H1 (cell line): Measurements from ENCODE around the gene MBIP. TPM values are rescaled to one million over a fixed set of nuclear protein-coding genes. Genes with fewer than 3 reads are reported as not detected.

Experiments
- ASH2L ChIP-seq: fragments of 200-600, 300-600 bp; sonication (generic); IDR thresholded peaks from one replicate; pipeline ENCODE4 v1.7.1; 2017; ENCODE audit warnings: low read length
- BACH1 ChIP-seq: IDR thresholded peaks from 2 replicates; pipeline ENCODE4 v1.6.1; 2012; ENCODE audit warnings: low read length, improper control_type of control experiment
- CEBPB ChIP-seq: IDR thresholded peaks from 2 replicates; pipeline ENCODE4 v1.6.1; 2012; ENCODE audit warnings: low read depth, low read length
- HDAC6 ChIP-seq: IDR thresholded peaks from one replicate; pipeline ENCODE4 v1.7.1; 2012; ENCODE audit warnings: low read depth, mild to moderate bottlenecking, inconsistent platforms, low read length, moderate library complexity
- JUND ChIP-seq: IDR thresholded peaks from 2 replicates; pipeline ENCODE4 v1.6.1; 2011; ENCODE audit warnings: mild to moderate bottlenecking, improper control_type of control experiment, low read length
- POLR2A ChIP-seq, 2 experiments: IDR thresholded peaks; 1 replicate in 1 of 2; 2 replicates in 1 of 2; pipeline ENCODE4 v1.6.1; 2011; ENCODE audit warnings: low read depth in 2 of 2, low read length in 2 of 2, mild to moderate bottlenecking in 2 of 2; ENCODE audit errors: control extremely low read depth in 1 of 2
- RAD21 ChIP-seq, 2 experiments: IDR thresholded peaks in 1 of 2; conservative IDR thresholded peaks in 1 of 2; 2 replicates each; pipeline ENCODE4 v1.6.1; 2011; ENCODE audit warnings: low read depth in 2 of 2, low read length in 2 of 2, improper control_type of control experiment in 1 of 2, inconsistent platforms in 1 of 2, mild to moderate bottlenecking in 1 of 2, moderate library complexity in 1 of 2
- SP1 ChIP-seq: IDR thresholded peaks from 2 replicates; pipeline ENCODE4 v1.6.1; 2011; ENCODE audit warnings: low read depth, low read length
- SP2 ChIP-seq: IDR thresholded peaks from 2 replicates; pipeline ENCODE4 v1.6.1; 2012; ENCODE audit warnings: mild to moderate bottlenecking, low read length, inconsistent platforms
- SUZ12 ChIP-seq: fragments of 200-600 bp; sonication (generic); IDR thresholded peaks from 2 replicates; pipeline ENCODE4 v1.6.1; 2012; ENCODE audit warnings: mild to moderate bottlenecking, inconsistent platforms, low read length, moderate library complexity, mixed read lengths
- TAF1 ChIP-seq: IDR thresholded peaks from 2 replicates; pipeline ENCODE4 v1.6.1; 2011; ENCODE audit warnings: mild to moderate bottlenecking, low read depth, low read length
- YY1 ChIP-seq: IDR thresholded peaks from 2 replicates; pipeline ENCODE4 v1.6.1; 2011; ENCODE audit warnings: low read depth, mild to moderate bottlenecking, low read length
- polyA plus RNA-seq, 7 experiments: library from polyadenylated mRNA; depleted of rRNA in 3 of 7; stranded (reverse) in 5 of 7; unstranded in 2 of 7; fragments of >200 nt in 5 of 7; fragments of 200-250 nt in 2 of 7; gene quantifications; 1 replicate in 5 of 7; 2 replicates in 1 of 7; 4 replicates in 1 of 7; pipeline versions ENCODE4 v1.2.1 to v1.2.3, GENCODE V29; 2011 to 2013; ENCODE audit warnings: missing spikeins in 2 of 7, mixed read lengths in 2 of 7
- total RNA-seq: library from RNA; stranded (reverse); fragmentation: NEBNext Ultra II Directional; extraction: Animal tissue kit (Norgen Biotek cat#: 25700); gene quantifications from 2 replicates; pipeline ENCODE4 v1.2.1, GENCODE V29; 2021
- TF ChIP-seq, protein P1 (sequence below): fragments of 300-600 bp; sonication (generic); IDR thresholded peaks from 2 replicates; pipeline ENCODE4 v1.7.1; 2012; ENCODE audit warnings: low read length, moderate library complexity, mild to moderate bottlenecking, inconsistent platforms; ENCODE audit not compliant: insufficient replicate concordance

Gene MBIP
- total and polyA plus RNA-seq, 2 of the 8 experiments (the other 6 are each of a cell fraction or from before 2014, with no cell fraction given), result 15.0 to 27.4 TPM

DNA sequence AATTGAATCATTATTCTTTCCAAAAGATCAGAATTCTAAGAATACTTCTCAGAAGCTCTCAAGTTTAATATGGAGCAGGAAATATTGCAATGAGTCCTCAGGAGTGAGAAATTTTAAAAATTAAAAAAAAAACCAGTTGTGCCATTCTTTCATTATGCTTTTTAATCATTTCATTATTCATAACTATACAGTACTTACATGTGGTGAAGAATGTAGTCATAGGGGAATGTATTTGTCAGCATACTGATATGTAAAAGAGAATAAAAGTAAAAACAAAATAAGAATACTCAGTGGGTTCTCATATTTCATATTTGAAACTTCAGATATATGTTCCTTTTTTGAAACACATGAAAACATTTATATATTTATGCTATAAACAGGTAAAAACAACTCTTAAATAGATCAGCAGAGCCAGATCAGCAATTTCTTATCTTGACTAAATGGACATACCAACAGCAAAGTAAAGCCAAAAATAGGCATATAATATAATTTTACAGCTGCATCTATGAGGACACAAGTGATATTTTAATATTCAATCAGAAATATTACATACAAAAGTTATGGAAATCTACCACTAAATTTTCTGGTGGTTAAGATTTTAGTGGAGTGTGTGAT, 19.9 kb upstream of the MBIP start (continued):
- TF ChIP-seq, protein P1, sequence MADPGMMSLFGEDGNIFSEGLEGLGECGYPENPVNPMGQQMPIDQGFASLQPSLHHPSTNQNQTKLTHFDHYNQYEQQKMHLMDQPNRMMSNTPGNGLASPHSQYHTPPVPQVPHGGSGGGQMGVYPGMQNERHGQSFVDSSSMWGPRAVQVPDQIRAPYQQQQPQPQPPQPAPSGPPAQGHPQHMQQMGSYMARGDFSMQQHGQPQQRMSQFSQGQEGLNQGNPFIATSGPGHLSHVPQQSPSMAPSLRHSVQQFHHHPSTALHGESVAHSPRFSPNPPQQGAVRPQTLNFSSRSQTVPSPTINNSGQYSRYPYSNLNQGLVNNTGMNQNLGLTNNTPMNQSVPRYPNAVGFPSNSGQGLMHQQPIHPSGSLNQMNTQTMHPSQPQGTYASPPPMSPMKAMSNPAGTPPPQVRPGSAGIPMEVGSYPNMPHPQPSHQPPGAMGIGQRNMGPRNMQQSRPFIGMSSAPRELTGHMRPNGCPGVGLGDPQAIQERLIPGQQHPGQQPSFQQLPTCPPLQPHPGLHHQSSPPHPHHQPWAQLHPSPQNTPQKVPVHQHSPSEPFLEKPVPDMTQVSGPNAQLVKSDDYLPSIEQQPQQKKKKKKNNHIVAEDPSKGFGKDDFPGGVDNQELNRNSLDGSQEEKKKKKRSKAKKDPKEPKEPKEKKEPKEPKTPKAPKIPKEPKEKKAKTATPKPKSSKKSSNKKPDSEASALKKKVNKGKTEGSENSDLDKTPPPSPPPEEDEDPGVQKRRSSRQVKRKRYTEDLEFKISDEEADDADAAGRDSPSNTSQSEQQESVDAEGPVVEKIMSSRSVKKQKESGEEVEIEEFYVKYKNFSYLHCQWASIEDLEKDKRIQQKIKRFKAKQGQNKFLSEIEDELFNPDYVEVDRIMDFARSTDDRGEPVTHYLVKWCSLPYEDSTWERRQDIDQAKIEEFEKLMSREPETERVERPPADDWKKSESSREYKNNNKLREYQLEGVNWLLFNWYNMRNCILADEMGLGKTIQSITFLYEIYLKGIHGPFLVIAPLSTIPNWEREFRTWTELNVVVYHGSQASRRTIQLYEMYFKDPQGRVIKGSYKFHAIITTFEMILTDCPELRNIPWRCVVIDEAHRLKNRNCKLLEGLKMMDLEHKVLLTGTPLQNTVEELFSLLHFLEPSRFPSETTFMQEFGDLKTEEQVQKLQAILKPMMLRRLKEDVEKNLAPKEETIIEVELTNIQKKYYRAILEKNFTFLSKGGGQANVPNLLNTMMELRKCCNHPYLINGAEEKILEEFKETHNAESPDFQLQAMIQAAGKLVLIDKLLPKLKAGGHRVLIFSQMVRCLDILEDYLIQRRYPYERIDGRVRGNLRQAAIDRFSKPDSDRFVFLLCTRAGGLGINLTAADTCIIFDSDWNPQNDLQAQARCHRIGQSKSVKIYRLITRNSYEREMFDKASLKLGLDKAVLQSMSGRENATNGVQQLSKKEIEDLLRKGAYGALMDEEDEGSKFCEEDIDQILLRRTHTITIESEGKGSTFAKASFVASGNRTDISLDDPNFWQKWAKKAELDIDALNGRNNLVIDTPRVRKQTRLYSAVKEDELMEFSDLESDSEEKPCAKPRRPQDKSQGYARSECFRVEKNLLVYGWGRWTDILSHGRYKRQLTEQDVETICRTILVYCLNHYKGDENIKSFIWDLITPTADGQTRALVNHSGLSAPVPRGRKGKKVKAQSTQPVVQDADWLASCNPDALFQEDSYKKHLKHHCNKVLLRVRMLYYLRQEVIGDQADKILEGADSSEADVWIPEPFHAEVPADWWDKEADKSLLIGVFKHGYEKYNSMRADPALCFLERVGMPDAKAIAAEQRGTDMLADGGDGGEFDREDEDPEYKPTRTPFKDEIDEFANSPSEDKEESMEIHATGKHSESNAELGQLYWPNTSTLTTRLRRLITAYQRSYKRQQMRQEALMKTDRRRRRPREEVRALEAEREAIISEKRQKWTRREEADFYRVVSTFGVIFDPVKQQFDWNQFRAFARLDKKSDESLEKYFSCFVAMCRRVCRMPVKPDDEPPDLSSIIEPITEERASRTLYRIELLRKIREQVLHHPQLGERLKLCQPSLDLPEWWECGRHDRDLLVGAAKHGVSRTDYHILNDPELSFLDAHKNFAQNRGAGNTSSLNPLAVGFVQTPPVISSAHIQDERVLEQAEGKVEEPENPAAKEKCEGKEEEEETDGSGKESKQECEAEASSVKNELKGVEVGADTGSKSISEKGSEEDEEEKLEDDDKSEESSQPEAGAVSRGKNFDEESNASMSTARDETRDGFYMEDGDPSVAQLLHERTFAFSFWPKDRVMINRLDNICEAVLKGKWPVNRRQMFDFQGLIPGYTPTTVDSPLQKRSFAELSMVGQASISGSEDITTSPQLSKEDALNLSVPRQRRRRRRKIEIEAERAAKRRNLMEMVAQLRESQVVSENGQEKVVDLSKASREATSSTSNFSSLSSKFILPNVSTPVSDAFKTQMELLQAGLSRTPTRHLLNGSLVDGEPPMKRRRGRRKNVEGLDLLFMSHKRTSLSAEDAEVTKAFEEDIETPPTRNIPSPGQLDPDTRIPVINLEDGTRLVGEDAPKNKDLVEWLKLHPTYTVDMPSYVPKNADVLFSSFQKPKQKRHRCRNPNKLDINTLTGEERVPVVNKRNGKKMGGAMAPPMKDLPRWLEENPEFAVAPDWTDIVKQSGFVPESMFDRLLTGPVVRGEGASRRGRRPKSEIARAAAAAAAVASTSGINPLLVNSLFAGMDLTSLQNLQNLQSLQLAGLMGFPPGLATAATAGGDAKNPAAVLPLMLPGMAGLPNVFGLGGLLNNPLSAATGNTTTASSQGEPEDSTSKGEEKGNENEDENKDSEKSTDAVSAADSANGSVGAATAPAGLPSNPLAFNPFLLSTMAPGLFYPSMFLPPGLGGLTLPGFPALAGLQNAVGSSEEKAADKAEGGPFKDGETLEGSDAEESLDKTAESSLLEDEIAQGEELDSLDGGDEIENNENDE, result no peak
- TF ChIP-seq HDAC6 (no peak), ASH2L (no peak), TAF1 (no peak), SP1 (no peak), SUZ12 (no peak), JUND (no peak), RAD21 (IDR thresholded peaks at IDR 0.05 in 1 of 2, conservative IDR thresholded peaks at IDR 0.05 in 1 of 2; ENCODE audit: low read depth in 2 of 2, low read length in 2 of 2) (no peak), CEBPB (no peak), POLR2A (IDR thresholded peaks at IDR 0.05; ENCODE audit: control extremely low read depth in 1 of 2, low read depth in 2 of 2, low read length in 2 of 2) (no peak), BACH1 (no peak), YY1 (no peak), SP2 (no peak)
